ENCODE measurements around the gene SERPINB4.

The SERPINB4 gene

GRCh38 chr18:63627819-63628218 lies 16.2 kb downstream of the SERPINB4 start:
- DNase-seq (ENCODE audit: low read depth), result no peak

GRCh38 chr18:63626431-63626830 lies 17.6 kb downstream of the SERPINB4 start:
- DNase-seq (ENCODE audit: low read depth), result no peak

GRCh38 chr18:63624863-63625262 lies 19.2 kb downstream of the SERPINB4 start:
- DNase-seq (ENCODE audit: low read depth), result no peak

GRCh38 chr18:63619661-63620060 lies 24.4 kb downstream of the SERPINB4 start:
- DNase-seq (ENCODE audit: low read depth), result no peak

- no peak for DNase-seq (ENCODE audit: low read depth)
Measured at GRCh38 chr18:63617915-63618234, 26.2 kb downstream of the SERPINB4 start.

- no peak for DNase-seq (ENCODE audit: low read depth)
Measured at GRCh38 chr18:63617049-63617914, 26.8 kb downstream of the SERPINB4 start.

- DNase-seq (ENCODE audit: low read depth), result no peak
Measured at GRCh38 chr18:63613420-63613819, 30.6 kb downstream of the SERPINB4 start.

- no peak for DNase-seq (ENCODE audit: low read depth)
Measured at GRCh38 chr18:63606526-63606925, 37.5 kb downstream of the SERPINB4 start.

- DNase-seq (ENCODE audit: low read depth), result no peak
Measured at GRCh38 chr18:63604791-63605567, 39.1 kb downstream of the SERPINB4 start.

- DNase-seq (ENCODE audit: low read depth), result no peak
Measured at GRCh38 chr18:63603772-63604171, 40.3 kb downstream of the SERPINB4 start.

GRCh38 chr18:63603355-63603754 lies 40.7 kb downstream of the SERPINB4 start:
- DNase-seq (ENCODE audit: low read depth), result no peak

GRCh38 chr18:63596964-63597363 lies 47.1 kb downstream of the SERPINB4 start:
- DNase-seq (ENCODE audit: low read depth), result no peak

- no peak for DNase-seq (ENCODE audit: low read depth)
Measured at GRCh38 chr18:63592471-63592870, 51.6 kb downstream of the SERPINB4 start.

GRCh38 chr18:63591725-63592124 lies 52.3 kb downstream of the SERPINB4 start:
- no peak for DNase-seq (ENCODE audit: low read depth)

GRCh38 chr18:63590966-63591695 lies 52.9 kb downstream of the SERPINB4 start:
- no peak for DNase-seq (ENCODE audit: low read depth)

- DNase-seq (ENCODE audit: low read depth), result no peak
Measured at GRCh38 chr18:63590373-63590772, 53.7 kb downstream of the SERPINB4 start.

GRCh38 chr18:63588909-63589308 lies 55.1 kb downstream of the SERPINB4 start:
- DNase-seq (ENCODE audit: low read depth), result no peak

Data from stromal cell of bone marrow (primary cell).